ENCODE results near the gene PPP4R2. TPM values are rescaled to one million over a fixed set of nuclear protein-coding genes. Genes with fewer than 3 reads are reported as not detected.
"Not testable (repeated sequence)": the region's sequence is repeated elsewhere in the genome, so short reads cannot be mapped to it uniquely, and the experiment has no call there.

PPP4R2 gene
- total RNA-seq, 1 experiment from 2014 or later, result 26.7 TPM

GRCh38 chr3:73024836-73025235 lies 28.2 kb downstream of the PPP4R2 start:
- DNase-seq (ENCODE audit: low read depth), result no peak

GRCh38 chr3:73026111-73026759 lies 29.6 kb downstream of the PPP4R2 start:
- no peak for DNase-seq (ENCODE audit: low read depth)

- no peak for DNase-seq (ENCODE audit: low read depth)
Measured at GRCh38 chr3:73026760-73027113, 30.1 kb downstream of the PPP4R2 start.

- DNase-seq (ENCODE audit: low read depth), result no peak
Measured at GRCh38 chr3:73028803-73029202, 32.2 kb downstream of the PPP4R2 start.

GRCh38 chr3:73029321-73029796 lies 32.7 kb downstream of the PPP4R2 start:
- peak; percentile 76 for DNase-seq (ENCODE audit: low read depth)

GRCh38 chr3:73030073-73030597 lies 33.5 kb downstream of the PPP4R2 start:
- no peak for DNase-seq (ENCODE audit: low read depth)

GRCh38 chr3:73031573-73032103 lies 35.0 kb downstream of the PPP4R2 start:
- DNase-seq (ENCODE audit: low read depth), result no peak

- DNase-seq (ENCODE audit: low read depth), result peak; percentile 38
Measured at GRCh38 chr3:73036694-73037591, 40.3 kb downstream of the PPP4R2 start.

GRCh38 chr3:73041537-73041936 lies 44.9 kb downstream of the PPP4R2 start:
- DNase-seq (ENCODE audit: low read depth), result no peak

- no peak for DNase-seq (ENCODE audit: low read depth)
Measured at GRCh38 chr3:73043414-73043813, 46.8 kb downstream of the PPP4R2 start.

- no peak for DNase-seq (ENCODE audit: low read depth)
Measured at GRCh38 chr3:73045391-73045790, 48.8 kb downstream of the PPP4R2 start.

GRCh38 chr3:73046195-73046594 lies 49.6 kb downstream of the PPP4R2 start:
- DNase-seq (ENCODE audit: low read depth), result no peak

GRCh38 chr3:73049319-73049718 lies 52.7 kb downstream of the PPP4R2 start:
- no peak for DNase-seq (ENCODE audit: low read depth)

- no peak for DNase-seq (ENCODE audit: low read depth)
Measured at GRCh38 chr3:73052857-73053256, 56.2 kb downstream of the PPP4R2 start.

- DNase-seq (ENCODE audit: low read depth), result no peak
Measured at GRCh38 chr3:73055583-73055982, 59.0 kb downstream of the PPP4R2 start.

GRCh38 chr3:73056014-73056844 lies 59.6 kb downstream of the PPP4R2 start:
- DNase-seq (ENCODE audit: low read depth), result peak; percentile 21

GRCh38 chr3:73056845-73057150 lies 60.2 kb downstream of the PPP4R2 start:
- no peak for DNase-seq (ENCODE audit: low read depth)

GRCh38 chr3:73060302-73060723 lies 63.7 kb downstream of the PPP4R2 start:
- no peak for DNase-seq (ENCODE audit: low read depth)

GRCh38 chr3:73061416-73061815 lies 64.8 kb downstream of the PPP4R2 start, which contains the start of gene EBLN2:
Gene EBLN2 (plus strand): TSS chr3:73061659. CDS start chr3:73062082, 423 bp downstream.
- no peak for DNase-seq (ENCODE audit: low read depth)

- DNase-seq (ENCODE audit: low read depth), result not testable (repeated sequence)
Measured at GRCh38 chr3:73066243-73066642, 69.6 kb downstream of the PPP4R2 start.

- DNase-seq (ENCODE audit: low read depth), result no peak
Measured at GRCh38 chr3:73068419-73068818, 71.8 kb downstream of the PPP4R2 start.

GRCh38 chr3:73069187-73069586 lies 72.6 kb downstream of the PPP4R2 start:
- DNase-seq (ENCODE audit: low read depth), result no peak
